T-cell (primary cell): ENCODE measurements around the gene ELFN2. TPM values are rescaled to one million over a fixed set of nuclear protein-coding genes. Genes with fewer than 3 reads are reported as not detected.

ENCODE experiments used
- ATAC-seq, 4 experiments: fragments of 200-7000 bp in 3 of 4; fragments of 150-1000 bp in 1 of 4; cut with Tn5 transposase; replicated peaks in 1 of 4; 1 replicate in 3 of 4; 2 replicates in 1 of 4; pipeline ENCODE4 v1.10.0; 2021; ENCODE audit warnings: moderate library complexity in 3 of 4, mild to moderate bottlenecking in 2 of 4, moderate number of reproducible peaks in 1 of 4
- CTCF ChIA-PET, 2 donors: fragments of 300-600 bp; sonication (Branson Sonifier 250); formaldehyde crosslinking; loops; one replicate each; lab custom pipeline; 2022; ENCODE audit warnings: antibody characterized with exemption in 2 of 2; lab: Charles Lee
- POLR2A ChIA-PET, 2 donors: fragments of 300-600 bp; sonication (Branson Sonifier 250); formaldehyde crosslinking; loops; one replicate each; lab custom pipeline; 2022; ENCODE audit warnings: antibody characterized with exemption in 2 of 2; lab: Charles Lee
- DNase-seq, 35 experiments: peaks; one replicate each; pipeline versions ENCODE4 v3.0.0 to v3.0.0-alpha.2; 2013 to 2023
- H3K27ac ChIP-seq: one replicate; pipeline ENCODE4 v1.5.1; 2013; ENCODE audit warnings: low read length
- H3K27me3 ChIP-seq, 2 experiments: replicated peaks in 1 of 2; 1 replicate in 1 of 2; 2 replicates in 1 of 2; pipeline versions ENCODE4 v1.6.1 to v1.7.0; 2013; ENCODE audit warnings: low read length in 1 of 2, mixed read lengths in 1 of 2; ENCODE audit not compliant: control insufficient read depth in 2 of 2, insufficient read depth in 2 of 2; ENCODE audit errors: extremely low read depth in 1 of 2
- H3K36me3 ChIP-seq, 2 donors: 1 replicate in 1 of 2; 2 replicates in 1 of 2; pipeline versions ENCODE4 v1.6.1 to v1.7.0; 2013; ENCODE audit warnings: low read length in 1 of 2; ENCODE audit not compliant: control insufficient read depth in 2 of 2, insufficient read depth in 1 of 2; ENCODE audit errors: extremely low read depth in 1 of 2
- H3K4me1 ChIP-seq, 2 experiments: 1 replicate in 1 of 2; 2 replicates in 1 of 2; pipeline versions ENCODE4 v1.6.1 to v1.7.0; 2013; ENCODE audit warnings: low read length in 2 of 2, mixed read lengths in 1 of 2; ENCODE audit not compliant: insufficient read depth in 2 of 2, control insufficient read depth in 1 of 2; ENCODE audit errors: extremely low read depth in 1 of 2
- H3K4me3 ChIP-seq, 2 donors: 1 replicate in 1 of 2; 2 replicates in 1 of 2; pipeline versions ENCODE4 v1.5.1 to v1.7.0; 2013; ENCODE audit warnings: mild to moderate bottlenecking in 2 of 2, low read length in 1 of 2, moderate library complexity in 1 of 2; ENCODE audit not compliant: control insufficient read depth in 1 of 2; ENCODE audit errors: extremely low read depth in 1 of 2
- H3K9me3 ChIP-seq: 2 replicates; pipeline ENCODE4 v1.7.0; 2013
- H3K27ac Mint-ChIP-seq, 2 donors: one replicate each; pipeline ENCODE4 v1.8.0; 2020 to 2021; ENCODE audit warnings: mild to moderate bottlenecking in 2 of 2, mixed read lengths in 2 of 2
- H3K27me3 Mint-ChIP-seq, 2 donors: one replicate each; pipeline ENCODE4 v1.8.0; 2021 to 2022; ENCODE audit warnings: mixed read lengths in 2 of 2
- H3K36me3 Mint-ChIP-seq: one replicate; pipeline ENCODE4 v1.8.0; 2021; ENCODE audit warnings: mixed read lengths
- H3K4me1 Mint-ChIP-seq, 3 donors: one replicate each; pipeline ENCODE4 v1.8.0; 2020 to 2022; ENCODE audit warnings: mixed read lengths in 3 of 3, mild to moderate bottlenecking in 1 of 3
- H3K4me3 Mint-ChIP-seq, 3 donors: one replicate each; pipeline ENCODE4 v1.8.0; 2020 to 2022; ENCODE audit warnings: mild to moderate bottlenecking in 3 of 3, mixed read lengths in 3 of 3, moderate library complexity in 3 of 3
- H3K9me3 Mint-ChIP-seq, 3 donors: one replicate each; pipeline ENCODE4 v1.8.0; 2020 to 2022; ENCODE audit warnings: mixed read lengths in 3 of 3
- WGBS: methylation state at CpG from one replicate; pipeline ENCODE4 v1.1.5; 2013; ENCODE audit warnings: missing lambda C conversion rate; ENCODE audit not compliant: insufficient coverage; 5-methylcytosine and 5-hydroxymethylcytosine counted together
- total RNA-seq, 35 experiments: library from RNA in 6 of 35; stranded (reverse) in 6 of 35; fragments of 120-200 nt in 1 of 35; gene quantifications; one replicate each; pipeline versions ENCODE4 v1.2.1 to v1.2.4 and lab custom pipeline; 2013 to 2026

The ELFN2 gene
- total RNA-seq, 5 donors from 2014 or later (not counting 1 experiment from before 2014, with no cell fraction given) = 0.09 to 0.88 (median 0.70) TPM

DNA sequence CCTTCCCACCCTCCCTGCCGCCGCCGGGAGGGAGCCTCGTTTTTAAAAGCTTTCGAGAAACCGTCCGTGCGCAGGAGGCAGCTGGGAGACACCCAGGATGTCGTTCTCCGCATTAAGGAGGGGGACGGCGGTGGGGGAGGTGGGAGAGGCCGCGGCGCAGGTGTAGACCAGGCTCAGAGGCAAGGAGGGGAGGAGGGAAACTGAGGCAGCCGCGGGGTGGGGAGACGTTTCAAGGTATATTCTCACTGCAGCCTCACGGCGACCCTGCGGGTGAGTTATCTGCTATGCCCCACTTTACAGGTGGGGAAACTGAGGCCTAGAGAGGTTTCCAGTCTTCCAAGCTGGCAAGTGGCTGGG is 102.3 kb downstream of the ELFN2 start:
- no peak overlapping the region for H3K27ac Mint-ChIP-seq
- no peak overlapping the region for H3K27ac ChIP-seq
- ChIA-PET CTCF (no interaction called here), POLR2A (no interaction called here)
- H3K27me3 ChIP-seq = peaks cover 4 to 71% of the 10 kb centered on the region in 2 experiments
- no peaks in the 10 kb centered on the region for H3K9me3 Mint-ChIP-seq
- H3K4me3 ChIP-seq = peak overlapping the region in 1 of 2 donors; percentile 33
- ATAC-seq (peak in 1 of 4 experiments; percentile 34), DNase-seq (no peak)
- H3K4me1 ChIP-seq = peaks cover 0 to 14% of the 10 kb centered on the region in 2 experiments
- H3K36me3 Mint-ChIP-seq = no peaks in the 10 kb centered on the region
- 7% methylated on average over 11 of the region's 21 CpGs for WGBS
- H3K27me3 Mint-ChIP-seq = peaks cover 26 to 53% of the 10 kb centered on the region in 2 donors
- no peaks in the 10 kb centered on the region for H3K9me3 ChIP-seq
- peaks cover 0 to 4% (median 0%) of the 10 kb centered on the region in 3 donors for H3K4me1 Mint-ChIP-seq
- H3K4me3 Mint-ChIP-seq = no peak overlapping the region
- no peaks in the 10 kb centered on the region for H3K36me3 ChIP-seq

DNA sequence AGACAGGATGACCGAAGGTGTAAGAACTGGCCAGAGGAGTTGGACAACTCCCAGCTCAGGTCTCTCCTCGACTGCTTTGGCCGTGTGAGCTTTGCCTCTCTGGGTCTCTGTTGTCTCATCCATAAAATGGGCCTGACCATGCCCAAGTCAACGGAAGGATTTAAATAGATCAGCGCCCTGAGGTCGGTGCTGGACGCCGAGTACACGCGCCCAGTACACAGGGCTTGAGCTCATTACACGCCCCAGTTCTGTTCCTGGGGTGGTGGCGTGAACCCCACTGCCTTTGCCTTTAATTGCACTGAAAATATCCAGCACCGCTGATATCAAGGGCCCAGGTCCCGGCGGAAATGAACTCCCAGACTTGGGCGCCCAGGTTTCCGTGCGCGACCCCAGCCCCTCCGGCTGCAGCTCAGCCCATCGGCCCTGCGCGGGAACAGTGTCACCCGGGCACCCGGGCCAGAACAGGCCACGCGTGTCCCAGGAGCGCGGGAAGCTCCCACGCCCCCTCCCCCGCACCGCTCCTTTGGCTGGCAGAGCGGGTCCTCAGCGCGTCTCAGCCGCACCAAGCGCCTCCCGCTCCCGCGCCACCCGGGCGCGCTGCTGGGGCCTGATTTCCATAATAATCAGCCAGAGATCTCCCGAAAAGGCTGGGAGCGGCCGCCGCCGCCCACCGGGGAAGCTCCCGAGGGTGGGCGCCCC is 102.8 kb downstream of the ELFN2 start:
- Mint-ChIP-seq H3K4me3 (no peak overlapping the region), H3K27me3 (peaks cover 25 to 49% of the 10 kb centered on the region in 2 donors), H3K36me3 (no peaks in the 10 kb centered on the region), H3K4me1 (peaks cover 0 to 3% (median 0%) of the 10 kb centered on the region in 3 donors), H3K27ac (no peak overlapping the region), H3K9me3 (no peaks in the 10 kb centered on the region)
- Histone ChIP-seq H3K36me3 (no peaks in the 10 kb centered on the region), H3K4me1 (peaks cover 0 to 14% of the 10 kb centered on the region in 2 experiments), H3K27me3 (peaks cover 4 to 65% of the 10 kb centered on the region in 2 experiments), H3K27ac (no peak overlapping the region), H3K9me3 (no peaks in the 10 kb centered on the region), H3K4me3 (no peak overlapping the region)
- CTCF ChIA-PET = no interaction called here
- ATAC-seq (peak in 2 of 4 experiments; percentile 26 to 27), DNase-seq (no peak)
- POLR2A ChIA-PET = no interaction called here
- WGBS = 17% methylated on average over 47 of the region's 51 CpGs

DNA sequence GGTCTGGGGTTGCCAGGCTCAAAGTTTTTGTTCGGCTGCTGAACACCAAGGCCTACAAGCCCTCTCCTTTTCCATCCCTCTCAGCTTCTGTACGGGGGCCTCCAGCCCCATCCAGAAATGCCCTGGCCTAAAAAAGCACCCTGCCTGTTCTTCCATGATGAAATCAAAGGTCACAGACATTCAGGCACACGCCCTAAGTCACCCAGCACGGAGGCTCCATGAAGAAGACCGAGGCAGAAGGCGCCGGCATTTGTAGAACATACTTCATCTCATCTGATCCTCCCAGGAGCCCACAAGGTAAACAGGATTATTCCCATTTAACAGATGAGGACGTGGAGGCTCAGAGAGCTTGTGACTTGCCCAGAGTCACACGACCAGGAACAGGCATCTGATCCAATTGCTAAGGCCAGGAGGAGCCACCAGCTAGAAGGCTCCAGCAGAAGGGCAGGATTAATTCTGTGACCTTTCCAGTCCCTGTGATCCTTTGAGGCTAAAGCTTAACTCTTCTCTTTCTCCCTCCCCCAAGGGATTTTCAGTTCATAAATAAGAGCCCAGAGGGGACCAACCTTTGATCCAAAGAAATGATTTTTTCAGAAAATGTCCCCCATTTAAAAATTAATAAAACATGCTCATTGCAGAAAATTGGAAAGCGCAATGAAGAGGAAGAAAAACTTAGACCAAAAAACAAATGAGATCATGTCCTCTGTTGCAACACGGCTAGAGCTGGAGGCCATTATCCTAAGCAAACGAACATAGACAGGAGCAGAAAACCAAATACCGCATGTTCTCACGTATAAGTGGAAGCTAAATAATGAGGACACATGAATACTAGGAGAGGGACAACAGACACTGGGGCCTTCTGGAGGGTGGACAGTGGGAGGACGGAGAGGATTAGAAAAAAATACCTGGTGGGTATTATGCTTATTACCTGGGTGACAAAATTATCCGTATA is 106.3 kb downstream of the ELFN2 start:
- DNase-seq (no peak), ATAC-seq (no peak)
- no peak overlapping the region for H3K4me3 ChIP-seq
- CTCF ChIA-PET = no interaction called here
- Mint-ChIP-seq H3K36me3 (no peaks in the 10 kb centered on the region), H3K4me3 (no peak overlapping the region), H3K9me3 (no peaks in the 10 kb centered on the region), H3K27me3 (peaks cover 10 to 21% of the 10 kb centered on the region in 2 donors), H3K4me1 (peaks cover 10 to 12% (median 11%) of the 10 kb centered on the region in 3 donors), H3K27ac (no peak overlapping the region)
- H3K4me1 ChIP-seq = peaks cover 2 to 29% of the 10 kb centered on the region in 2 experiments
- H3K9me3 ChIP-seq = no peaks in the 10 kb centered on the region
- H3K36me3 ChIP-seq = no peaks in the 10 kb centered on the region
- H3K27ac ChIP-seq = no peak overlapping the region
- POLR2A ChIA-PET = no interaction called here
- 69% methylated on average over 10 of the region's 16 CpGs for WGBS
- H3K27me3 ChIP-seq = peaks cover 4 to 34% of the 10 kb centered on the region in 2 experiments

DNA sequence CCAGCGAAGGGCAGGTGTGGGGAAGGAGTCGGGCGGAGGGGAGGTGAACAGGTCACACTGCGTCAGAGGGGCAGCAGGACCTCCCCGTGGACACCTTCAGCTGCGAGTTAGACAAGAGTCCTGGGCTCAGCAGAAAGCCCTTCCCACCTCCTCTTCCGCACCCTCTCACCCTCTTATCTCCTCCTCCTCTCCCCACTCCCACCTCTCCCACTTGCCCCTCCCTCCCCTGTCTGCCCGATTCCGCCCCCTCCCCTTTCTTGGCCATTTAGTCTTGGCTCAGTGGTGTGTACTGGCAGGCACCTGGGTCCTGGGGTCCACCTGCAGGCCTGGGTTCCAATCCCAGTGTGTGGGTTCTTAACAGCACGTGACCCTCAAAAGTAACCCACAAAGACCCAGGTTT is 107.8 kb downstream of the ELFN2 start:
- ChIA-PET CTCF (no interaction called here), POLR2A (no interaction called here)
- H3K27ac Mint-ChIP-seq = no peak overlapping the region
- 84% methylated on average over 5 of the region's 10 CpGs for WGBS
- Histone ChIP-seq H3K27me3 (peaks cover 4 to 19% of the 10 kb centered on the region in 2 experiments), H3K4me1 (peaks cover 9 to 34% of the 10 kb centered on the region in 2 experiments), H3K27ac (no peak overlapping the region), H3K36me3 (no peaks in the 10 kb centered on the region), H3K4me3 (no peak overlapping the region), H3K9me3 (no peaks in the 10 kb centered on the region)
- ATAC-seq (no peak), DNase-seq (no peak)
- H3K36me3 Mint-ChIP-seq = no peaks in the 10 kb centered on the region
- H3K9me3 Mint-ChIP-seq = no peaks in the 10 kb centered on the region
- peaks cover 10 to 21% of the 10 kb centered on the region in 2 donors for H3K27me3 Mint-ChIP-seq
- H3K4me3 Mint-ChIP-seq = no peak overlapping the region
- H3K4me1 Mint-ChIP-seq = peaks cover 22 to 26% (median 23%) of the 10 kb centered on the region in 3 donors

DNA sequence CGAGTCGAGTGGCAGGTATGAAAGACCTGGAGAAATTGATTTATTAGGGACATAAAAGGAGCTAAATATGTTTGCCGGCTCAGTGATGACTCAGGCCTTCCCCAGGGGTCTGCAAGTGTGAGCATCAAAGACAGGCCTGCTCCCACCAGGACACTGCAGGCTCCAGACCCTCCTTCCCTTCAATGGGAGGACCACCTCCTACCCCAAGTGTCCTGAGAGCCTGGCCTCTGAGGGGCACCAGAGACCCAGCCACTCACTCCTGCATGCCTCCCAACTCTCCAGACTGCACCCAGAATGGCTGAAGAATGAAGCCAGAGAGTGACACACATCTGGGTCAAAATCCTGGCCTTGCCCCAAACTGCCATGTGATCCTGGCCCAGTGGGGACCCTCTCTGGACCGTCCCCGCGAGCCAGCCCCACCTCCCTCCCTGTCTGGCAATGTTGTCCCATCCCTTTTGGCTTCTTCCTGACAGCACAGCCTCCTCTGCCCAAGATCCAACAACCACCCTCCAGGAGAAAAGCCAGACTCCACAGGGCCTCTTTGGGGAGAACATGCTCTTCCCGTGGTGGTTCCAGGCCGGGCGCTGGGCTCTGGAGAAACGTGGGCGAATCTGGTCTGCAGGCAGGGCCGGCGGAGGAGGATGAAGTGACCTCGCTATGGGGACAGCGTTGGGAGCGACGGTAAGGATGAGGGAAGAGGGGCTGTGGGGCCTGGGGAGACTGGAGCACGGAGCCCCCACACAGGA is 108.7 kb downstream of the ELFN2 start:
- no peaks in the 10 kb centered on the region for H3K36me3 Mint-ChIP-seq
- ChIA-PET CTCF (interaction anchor here in 1 of 2 donors (1.1 kb wide), 1 partner anchor 110 kb away, joined by 3 read pairs; no protein-coding TSS in a partner anchor), POLR2A (no interaction called here)
- H3K4me1 ChIP-seq = peaks cover 9 to 40% of the 10 kb centered on the region in 2 experiments
- peaks cover 2 to 10% of the 10 kb centered on the region in 2 experiments for H3K27me3 ChIP-seq
- peaks cover 1 to 12% of the 10 kb centered on the region in 2 donors for H3K27me3 Mint-ChIP-seq
- H3K9me3 ChIP-seq = no peaks in the 10 kb centered on the region
- no peak overlapping the region for H3K4me3 ChIP-seq
- ATAC-seq (no peak), DNase-seq (no peak)
- peaks cover 29 to 31% (median 30%) of the 10 kb centered on the region in 3 donors for H3K4me1 Mint-ChIP-seq
- no peak overlapping the region for H3K27ac ChIP-seq
- peak overlapping the region in 1 of 2 donors; percentile 11 for H3K27ac Mint-ChIP-seq
- no peak overlapping the region for H3K4me3 Mint-ChIP-seq
- 87% methylated on average over 17 of the region's 18 CpGs for WGBS
- no peaks in the 10 kb centered on the region for H3K9me3 Mint-ChIP-seq
- H3K36me3 ChIP-seq = peaks cover 0 to 6% of the 10 kb centered on the region in 2 donors
